Measurements from ENCODE around the gene TFPT. TPM values are rescaled to one million over a fixed set of nuclear protein-coding genes. Genes with fewer than 3 reads are reported as not detected.

The TFPT gene
- total and polyA plus RNA-seq, 2 of the 13 experiments (the other 11 are each of a cell fraction or from before 2014, with no cell fraction given) = 8.4 to 10.7 TPM

- TF ChIP-seq, protein P1, sequence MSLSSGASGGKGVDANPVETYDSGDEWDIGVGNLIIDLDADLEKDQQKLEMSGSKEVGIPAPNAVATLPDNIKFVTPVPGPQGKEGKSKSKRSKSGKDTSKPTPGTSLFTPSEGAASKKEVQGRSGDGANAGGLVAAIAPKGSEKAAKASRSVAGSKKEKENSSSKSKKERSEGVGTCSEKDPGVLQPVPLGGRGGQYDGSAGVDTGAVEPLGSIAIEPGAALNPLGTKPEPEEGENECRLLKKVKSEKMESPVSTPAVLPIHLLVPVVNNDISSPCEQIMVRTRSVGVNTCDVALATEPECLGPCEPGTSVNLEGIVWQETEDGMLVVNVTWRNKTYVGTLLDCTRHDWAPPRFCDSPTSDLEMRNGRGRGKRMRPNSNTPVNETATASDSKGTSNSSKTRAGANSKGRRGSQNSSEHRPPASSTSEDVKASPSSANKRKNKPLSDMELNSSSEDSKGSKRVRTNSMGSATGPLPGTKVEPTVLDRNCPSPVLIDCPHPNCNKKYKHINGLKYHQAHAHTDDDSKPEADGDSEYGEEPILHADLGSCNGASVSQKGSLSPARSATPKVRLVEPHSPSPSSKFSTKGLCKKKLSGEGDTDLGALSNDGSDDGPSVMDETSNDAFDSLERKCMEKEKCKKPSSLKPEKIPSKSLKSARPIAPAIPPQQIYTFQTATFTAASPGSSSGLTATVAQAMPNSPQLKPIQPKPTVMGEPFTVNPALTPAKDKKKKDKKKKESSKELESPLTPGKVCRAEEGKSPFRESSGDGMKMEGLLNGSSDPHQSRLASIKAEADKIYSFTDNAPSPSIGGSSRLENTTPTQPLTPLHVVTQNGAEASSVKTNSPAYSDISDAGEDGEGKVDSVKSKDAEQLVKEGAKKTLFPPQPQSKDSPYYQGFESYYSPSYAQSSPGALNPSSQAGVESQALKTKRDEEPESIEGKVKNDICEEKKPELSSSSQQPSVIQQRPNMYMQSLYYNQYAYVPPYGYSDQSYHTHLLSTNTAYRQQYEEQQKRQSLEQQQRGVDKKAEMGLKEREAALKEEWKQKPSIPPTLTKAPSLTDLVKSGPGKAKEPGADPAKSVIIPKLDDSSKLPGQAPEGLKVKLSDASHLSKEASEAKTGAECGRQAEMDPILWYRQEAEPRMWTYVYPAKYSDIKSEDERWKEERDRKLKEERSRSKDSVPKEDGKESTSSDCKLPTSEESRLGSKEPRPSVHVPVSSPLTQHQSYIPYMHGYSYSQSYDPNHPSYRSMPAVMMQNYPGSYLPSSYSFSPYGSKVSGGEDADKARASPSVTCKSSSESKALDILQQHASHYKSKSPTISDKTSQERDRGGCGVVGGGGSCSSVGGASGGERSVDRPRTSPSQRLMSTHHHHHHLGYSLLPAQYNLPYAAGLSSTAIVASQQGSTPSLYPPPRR (CRISPR knock-in tag; IDR thresholded peaks at IDR 0.05; ENCODE audit: borderline replicate concordance) = no peak
- no peak for TF ChIP-seq NFE2L2 (IDR thresholded peaks at IDR 0.05; ENCODE audit: low read length)
- no peak for TF ChIP-seq JUNB (CRISPR knock-in tag; IDR thresholded peaks at IDR 0.05; ENCODE audit: borderline replicate concordance)
- no peak for TF ChIP-seq MYNN (CRISPR knock-in tag; IDR thresholded peaks at IDR 0.05; ENCODE audit: low read depth)
- TF ChIP-seq ZNF335 (CRISPR knock-in tag; IDR thresholded peaks at IDR 0.05) = 0 out of 2 replicates have a peak, but pooled peaks have one; percentile 12
- no peak for TF ChIP-seq MTA1 (CRISPR knock-in tag; IDR thresholded peaks at IDR 0.05; ENCODE audit: borderline replicate concordance)
- TF ChIP-seq NR1H2 (CRISPR knock-in tag; IDR thresholded peaks at IDR 0.05; ENCODE audit: borderline replicate concordance, low read depth) = no peak
- 0 out of 2 replicates have a peak, but pooled peaks have one; percentile 36 for TF ChIP-seq MIER2 (CRISPR knock-in tag; IDR thresholded peaks at IDR 0.05)
- TF ChIP-seq JDP2 (CRISPR knock-in tag; IDR thresholded peaks at IDR 0.05; ENCODE audit: borderline replicate concordance) = no peak
- no peak for TF ChIP-seq PAXIP1 (CRISPR knock-in tag; conservative IDR thresholded peaks at IDR 0.05)
- no peak for TF ChIP-seq CHD2 (IDR thresholded peaks at IDR 0.05; ENCODE audit: low read depth, low read length)
- no peak for TF ChIP-seq ZBTB34 (CRISPR knock-in tag; IDR thresholded peaks at IDR 0.05)
- TF ChIP-seq MIXL1 (CRISPR knock-in tag; IDR thresholded peaks at IDR 0.05) = no peak; the same call in 1 of the 2 replicates
- no peak for TF ChIP-seq BORCS8-MEF2B (CRISPR knock-in tag; IDR thresholded peaks at IDR 0.05)
- no peak for TF ChIP-seq CREBL2 (CRISPR knock-in tag; IDR thresholded peaks at IDR 0.05; ENCODE audit: borderline replicate concordance)
- no peak for TF ChIP-seq ZNF44 (CRISPR knock-in tag; IDR thresholded peaks at IDR 0.05)
- peak; percentile 45 for TF ChIP-seq HNRNPLL (IDR thresholded peaks at IDR 0.05; ENCODE audit: low read depth, low read length, poor library complexity, severe bottlenecking)
- no peak for TF ChIP-seq GLI4 (CRISPR knock-in tag; IDR thresholded peaks at IDR 0.05; ENCODE audit: borderline replicate concordance)
- no peak for TF ChIP-seq ISX (CRISPR knock-in tag; conservative IDR thresholded peaks at IDR 0.05)
- TF ChIP-seq GTF2F1 (IDR thresholded peaks at IDR 0.05; ENCODE audit: low read length) = no peak
Observed at GRCh38 chr19:54136864-54137698, 21.6 kb upstream of the TFPT start (continued).
